NCI-H82 (cell line): Measurements from ENCODE around the gene PRG3.
"Not testable (repeated sequence)": the region's sequence is repeated elsewhere in the genome, so short reads cannot be mapped to it uniquely, and the experiment has no call there.

Source experiments
- DNase-seq: peaks from one replicate; lab custom pipeline; 2025; lab: John Stamatoyannopoulos, UW

Gene PRG3

DNA sequence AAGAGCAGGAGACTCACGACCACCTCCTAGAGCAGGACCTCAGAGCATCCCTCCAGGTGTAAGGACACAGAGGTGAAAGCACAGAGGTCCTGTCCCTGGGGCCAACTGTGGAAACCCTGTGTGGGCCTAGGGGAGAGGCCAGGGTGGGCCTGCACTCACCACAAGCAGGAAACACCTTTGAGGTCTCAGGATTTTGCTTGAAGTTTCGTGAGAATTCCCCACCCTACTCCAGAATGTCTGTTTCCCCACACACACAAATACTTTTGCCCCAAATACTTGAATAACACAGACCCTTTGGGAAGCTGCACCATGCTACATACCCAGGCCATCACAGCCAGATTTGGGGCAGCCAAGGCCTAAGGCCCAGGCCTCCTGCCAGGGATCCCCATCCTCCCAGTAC, 27.8 kb upstream of the PRG3 start:
- DNase-seq, result no peak

DNA sequence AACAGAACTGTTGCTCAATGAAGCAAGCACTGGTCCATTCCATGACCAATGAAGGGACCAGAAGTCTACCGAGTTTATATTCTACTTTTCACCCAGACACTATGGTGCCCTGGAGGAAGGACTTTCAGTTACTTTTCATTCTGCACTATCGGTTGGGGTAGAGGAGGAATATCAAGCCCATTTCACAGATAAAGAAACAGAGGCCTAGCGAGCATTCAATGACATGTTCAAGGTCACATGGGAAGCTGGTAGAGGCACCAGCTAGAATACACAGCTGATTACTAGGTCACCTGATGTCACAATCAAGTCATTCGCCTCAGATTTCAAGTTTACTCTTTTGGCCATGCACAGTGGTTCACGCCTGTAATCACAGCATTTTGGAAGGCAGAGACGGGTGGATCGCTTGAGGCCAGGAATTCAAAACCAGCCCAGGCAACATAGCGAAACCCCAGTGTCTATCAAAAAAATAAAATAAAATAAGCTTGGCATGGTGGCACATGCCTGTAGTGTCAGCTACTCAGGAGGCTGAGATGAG, 27.1 kb upstream of the PRG3 start:
- no peak for DNase-seq

- no peak for DNase-seq
These were observed 26.3 kb upstream of the PRG3 start for GRCh38 chr11:57407010-57407920.

DNA sequence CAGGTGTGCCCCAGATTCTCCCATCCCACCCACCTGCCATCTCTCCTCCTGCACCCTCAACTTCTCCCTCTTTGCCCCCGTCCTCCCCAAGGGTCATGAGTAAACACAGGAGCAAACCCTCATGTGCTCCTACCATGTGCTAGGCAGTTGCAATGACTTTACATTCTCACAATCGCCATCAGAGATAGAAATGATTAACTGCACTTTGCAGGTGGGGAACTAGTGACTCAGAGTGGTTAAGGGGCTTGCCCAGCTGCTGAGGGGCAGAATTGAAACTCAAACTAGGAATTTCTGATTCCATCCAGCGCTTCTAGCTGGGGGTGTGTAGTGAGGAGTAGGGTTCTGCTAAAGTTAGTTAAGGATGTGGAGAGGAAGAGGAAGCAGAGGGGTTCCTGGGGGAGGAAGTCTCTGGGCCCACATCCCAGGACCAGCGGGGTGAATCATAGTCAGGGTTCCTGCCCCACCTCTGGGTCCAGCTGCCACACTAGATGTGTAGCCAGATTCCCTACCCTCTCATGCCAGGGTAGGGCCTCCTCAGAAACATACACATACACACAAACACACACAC, 25.5 kb upstream of the PRG3 start:
- DNase-seq, result no peak

- DNase-seq, result no peak
These were observed 24.4 kb upstream of the PRG3 start for GRCh38 chr11:57405271-57405860.

DNA sequence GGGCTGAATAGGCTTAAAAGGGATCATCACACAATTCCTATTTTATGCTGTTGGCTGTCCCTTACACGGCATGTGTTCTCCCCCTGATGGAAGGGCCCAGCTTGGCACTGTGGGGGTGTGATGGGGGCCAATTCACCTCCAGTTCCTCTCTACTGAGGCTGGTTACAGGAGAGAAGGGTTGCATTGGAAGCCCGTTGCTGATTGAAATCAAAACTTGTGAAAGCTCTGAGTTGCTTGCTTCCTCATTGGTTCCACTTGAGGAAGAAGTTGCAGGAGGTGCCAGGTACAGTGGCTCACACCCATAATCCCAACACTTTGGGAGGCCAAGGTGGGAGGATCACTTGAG, 22.8 kb upstream of the PRG3 start:
- no peak for DNase-seq

- not testable (repeated sequence) for DNase-seq
These were observed 22.3 kb upstream of the PRG3 start for GRCh38 chr11:57403003-57403801.

DNA sequence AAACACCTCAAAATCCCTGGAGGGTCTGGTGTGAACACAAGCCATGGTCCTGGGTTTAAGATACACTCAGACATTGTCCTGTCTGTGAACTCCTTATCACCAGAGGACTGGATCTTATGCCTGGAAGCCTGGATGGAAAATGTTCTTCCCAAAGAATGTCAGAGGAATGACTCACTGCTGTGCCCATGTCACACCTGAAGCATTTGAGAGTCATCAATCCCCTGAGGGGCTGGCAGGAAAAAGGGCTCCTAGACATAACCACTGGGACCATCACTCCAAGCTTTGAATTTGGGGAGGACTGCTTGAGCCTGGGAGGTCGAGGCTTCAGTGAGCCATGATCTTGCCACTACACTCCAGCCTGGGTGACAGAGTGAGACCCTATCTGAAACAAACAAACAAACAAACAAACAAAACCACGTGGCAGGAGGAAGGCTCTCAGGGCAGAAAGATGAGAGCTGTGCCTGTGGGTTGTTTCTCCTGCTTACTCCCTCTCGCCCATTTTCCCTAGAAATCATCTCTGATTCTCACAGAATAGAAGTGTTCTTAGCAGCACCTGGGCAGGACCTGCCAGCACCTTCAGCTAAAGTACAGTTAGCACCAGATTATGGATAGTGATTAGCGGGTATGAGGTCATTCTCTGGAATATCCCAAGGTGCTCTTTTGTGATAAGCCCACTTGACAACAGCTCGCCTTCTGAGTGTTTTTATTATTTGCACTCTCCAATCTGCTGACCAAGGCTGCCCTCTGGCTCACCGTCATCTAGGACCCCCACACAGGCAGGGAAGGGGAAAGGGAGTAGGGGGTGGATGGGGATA, 21.4 kb upstream of the PRG3 start:
- peak; percentile 47 for DNase-seq

DNA sequence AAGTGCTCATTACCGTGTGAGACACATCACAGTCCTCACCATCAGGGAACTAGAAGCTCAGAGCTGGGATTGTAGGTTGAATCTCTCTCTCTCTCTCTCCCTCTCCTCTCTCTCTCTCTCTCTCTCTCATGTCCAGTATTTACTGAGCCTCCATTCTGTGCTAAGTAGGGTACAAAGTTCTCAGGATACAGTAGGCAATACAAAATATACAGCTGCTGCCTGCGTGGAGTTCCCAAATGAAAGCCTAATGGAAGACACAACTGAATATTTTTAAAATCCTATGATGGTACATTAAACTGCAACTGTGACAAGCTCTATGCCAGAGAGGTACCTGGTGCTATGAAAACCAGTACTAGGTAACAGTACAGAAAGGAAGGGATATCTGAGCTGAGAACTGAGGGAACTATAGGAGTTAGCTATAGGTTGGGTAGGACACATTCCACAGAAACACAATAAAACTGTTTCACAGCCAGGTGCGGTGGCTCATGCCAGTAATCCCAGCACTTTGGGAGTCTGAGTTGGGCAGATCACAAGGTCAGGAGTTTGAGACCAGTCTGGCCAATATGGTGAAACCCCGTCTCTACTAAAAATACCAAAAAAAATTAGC, 19.1 kb upstream of the PRG3 start:
- no peak for DNase-seq

- DNase-seq, result no peak
These were observed 18.3 kb upstream of the PRG3 start for GRCh38 chr11:57399221-57399620.

GRCh38 chr11:57397394-57397990, 16.5 kb upstream of the PRG3 start:
- DNase-seq, result no peak

- no peak for DNase-seq
These were observed 15.8 kb upstream of the PRG3 start for GRCh38 chr11:57396744-57397143.

DNA sequence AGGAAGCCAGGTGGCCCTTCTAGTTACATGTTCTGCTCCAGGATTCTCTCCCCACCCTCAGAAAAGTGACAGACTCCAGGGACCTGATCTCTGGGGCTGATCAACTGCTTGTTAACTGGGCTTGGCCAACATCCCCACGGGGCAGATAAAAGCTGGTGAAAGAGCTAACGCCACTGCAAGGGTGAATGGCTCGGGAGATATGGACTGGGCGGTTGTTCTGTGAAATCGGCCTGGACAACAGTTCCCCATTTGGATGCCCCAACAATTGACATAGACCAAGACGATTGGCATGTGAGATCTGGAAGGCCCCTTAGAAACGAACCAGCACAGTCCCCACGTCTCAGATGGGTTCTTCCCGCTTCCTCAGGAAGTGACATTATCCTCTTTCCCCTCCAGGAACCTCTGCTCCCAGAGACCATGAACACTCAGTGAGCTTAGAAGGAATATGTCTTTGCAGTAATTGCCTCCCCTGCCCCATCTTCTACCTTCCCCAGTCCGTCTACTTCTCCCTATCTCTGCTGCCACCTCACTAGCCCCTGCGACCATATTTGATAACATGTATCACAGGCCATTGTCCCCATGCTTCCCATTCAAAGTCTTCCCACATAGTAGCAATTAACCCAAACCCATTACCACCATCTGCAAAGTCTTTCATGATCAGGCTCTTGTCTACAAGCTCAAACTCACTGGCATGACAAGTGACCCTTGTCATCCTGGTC, 15.1 kb upstream of the PRG3 start:
- no peak for DNase-seq

GRCh38 chr11:57394203-57394965, 13.4 kb upstream of the PRG3 start:
- no peak for DNase-seq

DNA sequence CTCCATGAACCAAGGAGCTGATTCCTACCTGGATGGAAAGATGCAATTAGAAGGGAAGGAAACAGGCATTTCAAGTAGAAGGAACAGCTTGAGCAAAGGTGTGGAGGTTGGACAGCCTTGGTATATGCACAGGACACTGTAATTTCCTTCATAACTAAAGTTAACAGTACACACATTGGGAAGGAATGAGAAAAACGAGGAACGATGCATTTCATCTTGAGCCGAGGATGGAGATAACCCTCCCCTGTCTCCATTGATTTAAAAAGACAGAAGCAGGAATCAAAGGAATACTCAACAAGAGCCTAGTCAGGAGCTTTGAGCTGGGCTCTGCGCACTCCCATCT, 11.8 kb upstream of the PRG3 start:
- DNase-seq, result no peak

DNA sequence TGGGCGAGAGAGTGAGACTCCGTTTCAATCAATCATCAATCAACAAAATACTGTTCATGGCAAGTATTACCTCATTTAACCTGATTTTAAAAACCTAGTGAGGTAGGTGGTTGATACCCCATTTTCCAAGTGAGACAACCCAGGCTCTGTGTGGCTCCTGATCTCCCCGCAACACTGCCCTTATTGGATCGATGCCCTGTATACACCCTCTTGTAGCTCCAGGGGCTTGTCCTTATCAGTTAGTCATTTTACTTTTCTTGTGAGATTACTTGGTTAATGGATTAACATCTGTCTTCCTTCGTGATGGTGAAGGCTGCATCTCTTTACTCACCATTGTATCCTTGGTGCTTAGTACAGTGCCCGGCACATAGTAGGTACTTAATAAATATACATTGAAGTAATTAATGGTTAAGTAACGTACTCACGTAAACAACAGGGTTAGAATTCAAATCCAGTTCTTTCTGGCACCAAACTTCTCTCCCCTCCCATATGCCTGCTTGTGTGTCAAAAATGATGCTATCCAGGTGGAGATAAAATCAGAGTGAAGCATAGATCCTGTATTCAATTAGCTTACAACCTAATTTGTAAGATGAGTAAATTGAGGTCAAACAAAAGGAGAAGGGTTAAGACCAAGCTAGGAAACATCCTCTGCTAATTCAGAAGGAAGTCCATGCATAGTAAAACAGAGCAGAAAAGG, 11.3 kb upstream of the PRG3 start:
- DNase-seq, result no peak

DNA sequence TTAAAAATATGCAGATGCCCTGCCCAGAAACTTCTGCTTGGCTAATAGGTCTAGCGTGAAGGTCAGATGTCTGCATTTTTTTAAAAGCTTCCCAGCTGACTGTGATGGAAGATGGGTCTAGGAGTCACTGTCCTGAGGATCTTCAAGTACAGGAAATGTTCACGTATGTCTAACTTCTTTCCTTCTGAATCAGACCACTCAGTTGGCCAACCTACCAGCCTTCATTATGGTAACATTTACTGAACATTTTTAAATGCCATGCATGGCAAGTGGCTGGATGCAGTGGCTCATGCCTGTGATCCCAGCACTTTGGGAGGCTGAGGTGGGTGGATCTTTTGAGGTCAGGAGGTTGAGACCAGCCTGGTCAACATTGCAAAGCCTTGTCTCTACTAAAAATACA, 10.6 kb upstream of the PRG3 start:
- no peak for DNase-seq

- DNase-seq, result no peak
These were observed 10.2 kb upstream of the PRG3 start for GRCh38 chr11:57391111-57391510.

- DNase-seq, result no peak
These were observed 9.6 kb upstream of the PRG3 start, which contains the start of gene PRG2 for GRCh38 chr11:57390535-57390934. Gene PRG2 (minus strand): TSS chr11:57390650. CDS start chr11:57389944, 706 bp downstream.
